Immature natural killer cell (primary cell): Measurements from ENCODE around the gene SLCO1A2. TPM values are rescaled to one million over a fixed set of nuclear protein-coding genes. Genes with fewer than 3 reads are reported as not detected.
A peak's percentile ranks its signal among the peaks of the same experiment; 100 is the strongest.

Source experiments
- DNase-seq, 3 donors: peaks; one replicate each; pipeline ENCODE4 v3.0.0; 2022; ENCODE audit warnings: mixed read lengths in 1 of 3
- H3K27ac Mint-ChIP-seq, 6 donors: one replicate each; pipeline ENCODE4 v1.8.0; 2020; ENCODE audit warnings: mixed read lengths in 6 of 6, mild to moderate bottlenecking in 5 of 6, inconsistent platforms in 4 of 6, moderate library complexity in 3 of 6
- H3K27me3 Mint-ChIP-seq, 3 donors: one replicate each; pipeline ENCODE4 v1.8.0; 2020 to 2021; ENCODE audit warnings: low read depth in 3 of 3, mild to moderate bottlenecking in 3 of 3, mixed read lengths in 3 of 3, moderate library complexity in 3 of 3, inconsistent platforms in 1 of 3
- H3K36me3 Mint-ChIP-seq, 3 donors: one replicate each; pipeline ENCODE4 v1.8.0; 2020; ENCODE audit warnings: mixed read lengths in 3 of 3, inconsistent platforms in 2 of 3, mild to moderate bottlenecking in 2 of 3
- H3K4me1 Mint-ChIP-seq, 2 donors: one replicate each; pipeline ENCODE4 v1.8.0; 2020; ENCODE audit warnings: inconsistent platforms in 2 of 2, mild to moderate bottlenecking in 2 of 2, mixed read lengths in 2 of 2, moderate library complexity in 1 of 2
- H3K4me3 Mint-ChIP-seq, 5 donors: one replicate each; pipeline ENCODE4 v1.8.0; 2020; ENCODE audit warnings: mild to moderate bottlenecking in 5 of 5, mixed read lengths in 5 of 5, inconsistent platforms in 3 of 5, moderate library complexity in 3 of 5
- H3K9me3 Mint-ChIP-seq, 6 donors: one replicate each; pipeline ENCODE4 v1.8.0; 2020; ENCODE audit warnings: mild to moderate bottlenecking in 6 of 6, mixed read lengths in 6 of 6, inconsistent platforms in 4 of 6, moderate library complexity in 3 of 6
- polyA plus RNA-seq, 3 donors: library from polyadenylated mRNA; unstranded; fragments of 300-500 nt; fragmentation: Illumina TruSeq; gene quantifications; one replicate each; pipeline ENCODE4 v1.2.3, GENCODE V29; 2021

Gene SLCO1A2
- polyA plus RNA-seq, 3 donors from 2014 or later, result not detected

DNA sequence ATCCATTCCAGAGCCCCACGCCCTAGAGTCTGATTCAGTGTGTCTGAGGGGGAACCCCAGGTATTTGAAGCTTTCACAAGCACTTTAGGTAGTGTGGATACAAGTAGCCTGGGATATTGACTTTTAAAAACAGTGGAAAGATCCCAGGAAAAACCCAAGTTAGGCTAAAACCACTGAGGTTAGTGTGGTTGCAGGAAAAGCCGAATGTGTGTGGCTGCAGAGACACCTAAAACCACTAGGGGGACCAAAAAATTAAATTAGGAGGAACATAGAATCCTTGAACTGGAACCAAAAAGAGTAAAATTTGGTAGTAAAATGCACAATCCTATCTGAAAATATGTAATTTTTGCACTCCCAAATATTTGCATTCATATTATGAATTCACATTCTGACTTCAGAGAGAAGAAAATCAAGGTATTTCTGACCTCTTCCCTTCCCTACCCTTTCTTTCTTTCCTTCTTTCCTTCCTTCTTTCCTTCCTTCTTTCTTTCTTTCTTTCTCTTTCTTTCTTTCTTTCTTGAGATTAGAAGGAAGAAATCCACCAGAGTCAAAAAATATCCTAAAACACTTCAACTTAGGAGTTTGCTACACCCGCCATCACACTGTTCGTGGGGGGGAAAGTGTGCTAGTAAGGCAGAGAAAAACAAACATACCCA is 37.8 kb downstream of the SLCO1A2 start:
- Mint-ChIP-seq H3K27me3 (peaks cover 0 to 5% (median 3%) of the 10 kb centered on the region in 3 donors), H3K27ac (no peak overlapping the region), H3K4me3 (no peak overlapping the region), H3K36me3 (no peaks in the 10 kb centered on the region), H3K9me3 (no peaks in the 10 kb centered on the region), H3K4me1 (no peaks in the 10 kb centered on the region)
- peak in 1 of 3 donors; percentile 2 for DNase-seq

GRCh38 chr12:21296348-21296747 is 38.4 kb downstream of the SLCO1A2 start:
- Mint-ChIP-seq H3K4me1 (no peaks in the 10 kb centered on the region), H3K4me3 (no peak overlapping the region), H3K27me3 (peaks cover 0 to 5% (median 3%) of the 10 kb centered on the region in 3 donors), H3K27ac (no peak overlapping the region), H3K36me3 (no peaks in the 10 kb centered on the region), H3K9me3 (no peaks in the 10 kb centered on the region)
- no peak for DNase-seq

- Mint-ChIP-seq H3K27ac (no peak overlapping the region), H3K9me3 (no peaks in the 10 kb centered on the region), H3K4me1 (no peaks in the 10 kb centered on the region), H3K36me3 (no peaks in the 10 kb centered on the region), H3K4me3 (no peak overlapping the region), H3K27me3 (peaks cover 0 to 5% (median 3%) of the 10 kb centered on the region in 3 donors)
- no peak for DNase-seq
These were observed 40.5 kb downstream of the SLCO1A2 start for GRCh38 chr12:21294176-21294575.

- no peaks in the 10 kb centered on the region for H3K9me3 Mint-ChIP-seq
- no peak overlapping the region for H3K27ac Mint-ChIP-seq
- peaks cover 0 to 5% (median 3%) of the 10 kb centered on the region in 3 donors for H3K27me3 Mint-ChIP-seq
- no peak for DNase-seq
- H3K4me3 Mint-ChIP-seq, result no peak overlapping the region
- no peaks in the 10 kb centered on the region for H3K4me1 Mint-ChIP-seq
- no peaks in the 10 kb centered on the region for H3K36me3 Mint-ChIP-seq
These were observed 42.6 kb downstream of the SLCO1A2 start for GRCh38 chr12:21292111-21292510.

DNA sequence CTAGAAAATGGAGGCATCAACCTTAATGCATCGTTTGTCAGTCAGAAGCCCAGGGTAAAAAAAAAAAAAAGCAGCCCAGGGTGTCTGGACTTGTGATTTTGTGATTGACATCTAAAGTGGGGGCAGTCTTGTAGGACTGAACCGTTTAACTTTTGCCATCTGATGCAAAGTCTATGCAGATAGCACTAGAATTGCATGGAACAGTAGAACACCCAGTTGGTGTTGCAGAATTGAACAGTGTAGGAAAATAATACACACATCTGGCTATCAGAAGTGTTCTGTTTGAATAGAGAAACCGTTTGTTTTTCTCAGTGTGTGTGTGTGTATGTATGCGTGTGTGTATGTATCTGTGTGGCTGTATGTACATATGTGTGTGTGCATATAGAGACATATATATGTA is 45.0 kb downstream of the SLCO1A2 start:
- no peak overlapping the region for H3K4me3 Mint-ChIP-seq
- H3K4me1 Mint-ChIP-seq, result no peaks in the 10 kb centered on the region
- H3K27me3 Mint-ChIP-seq, result peaks cover 0 to 2% (median 0%) of the 10 kb centered on the region in 3 donors
- no peak overlapping the region for H3K27ac Mint-ChIP-seq
- DNase-seq, result no peak
- H3K9me3 Mint-ChIP-seq, result no peaks in the 10 kb centered on the region
- no peaks in the 10 kb centered on the region for H3K36me3 Mint-ChIP-seq

DNA sequence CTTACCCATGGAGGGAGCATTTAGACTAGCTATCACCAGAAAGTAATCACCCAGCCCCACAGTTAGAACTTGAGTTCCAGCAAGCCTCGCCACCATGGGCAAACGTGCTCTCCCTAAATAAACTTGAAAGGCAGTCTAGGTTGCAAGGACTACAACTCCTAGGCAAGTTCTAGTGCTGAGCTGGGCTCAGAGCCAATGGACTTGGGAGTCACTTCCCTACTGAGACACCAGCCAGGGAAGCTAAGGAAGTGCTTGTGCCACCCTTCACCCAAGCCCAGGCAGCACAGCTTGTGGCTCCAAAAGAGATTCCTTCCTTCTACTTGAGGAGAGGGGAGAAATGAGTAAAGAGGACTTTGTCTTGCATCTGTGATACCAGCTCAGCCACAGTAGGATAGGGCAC is 57.9 kb downstream of the SLCO1A2 start:
- Mint-ChIP-seq H3K9me3 (peaks cover 0 to 8% (median 0%) of the 10 kb centered on the region in 6 donors), H3K4me3 (no peak overlapping the region), H3K4me1 (no peaks in the 10 kb centered on the region), H3K27me3 (peaks cover 1 to 4% (median 2%) of the 10 kb centered on the region in 3 donors), H3K36me3 (no peaks in the 10 kb centered on the region), H3K27ac (no peak overlapping the region)
- DNase-seq, result no peak

GRCh38 chr12:21265932-21266331 is 68.8 kb downstream of the SLCO1A2 start:
- no peaks in the 10 kb centered on the region for H3K4me1 Mint-ChIP-seq
- H3K27me3 Mint-ChIP-seq, result peaks cover 0 to 3% (median 0%) of the 10 kb centered on the region in 3 donors
- H3K27ac Mint-ChIP-seq, result no peak overlapping the region
- H3K36me3 Mint-ChIP-seq, result no peaks in the 10 kb centered on the region
- H3K4me3 Mint-ChIP-seq, result no peak overlapping the region
- no peak for DNase-seq
- H3K9me3 Mint-ChIP-seq, result peaks cover 0 to 13% (median 5%) of the 10 kb centered on the region in 6 donors

DNA sequence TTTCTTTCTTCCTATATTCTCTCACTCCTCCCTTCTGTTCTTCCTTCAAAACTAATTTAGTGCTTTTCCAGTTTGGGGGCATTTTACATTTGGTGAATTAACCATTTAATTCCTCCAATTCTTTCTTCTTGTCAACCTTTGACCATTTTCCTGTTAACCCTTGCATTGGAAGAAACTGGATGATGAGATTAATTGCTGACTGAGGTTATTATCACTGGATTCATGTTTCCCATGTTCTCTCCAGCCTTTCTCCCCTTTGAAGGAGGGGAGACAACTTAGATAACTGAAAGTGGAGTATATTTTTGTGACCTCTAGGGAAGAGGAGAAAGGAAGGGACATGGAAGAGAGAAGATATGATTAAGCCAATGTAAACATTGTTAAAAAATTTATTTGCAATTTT is 70.5 kb downstream of the SLCO1A2 start:
- Mint-ChIP-seq H3K27ac (no peak overlapping the region), H3K36me3 (no peaks in the 10 kb centered on the region), H3K4me1 (no peaks in the 10 kb centered on the region), H3K4me3 (no peak overlapping the region), H3K9me3 (peaks cover 2 to 13% (median 7%) of the 10 kb centered on the region in 6 donors), H3K27me3 (peaks cover 0 to 3% (median 0%) of the 10 kb centered on the region in 3 donors)
- no peak for DNase-seq

DNA sequence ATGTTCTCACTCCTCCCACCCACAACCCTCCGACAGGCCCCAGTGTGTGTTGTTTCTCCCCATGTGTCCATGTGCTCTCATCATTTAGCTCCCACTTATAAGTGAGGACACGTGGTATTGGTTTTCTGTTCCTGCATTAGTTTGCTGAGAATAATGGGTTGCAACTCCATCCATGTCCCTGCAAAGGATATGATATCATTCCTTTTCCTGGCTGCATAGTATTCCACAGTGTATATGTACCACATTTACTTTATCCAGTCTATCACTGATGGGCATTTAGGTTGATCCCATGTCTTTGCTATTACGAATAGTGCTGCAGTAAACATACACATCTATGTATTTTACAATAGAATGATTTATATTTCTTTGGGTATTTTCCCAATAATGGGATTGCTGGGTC is 77.5 kb downstream of the SLCO1A2 start:
- Mint-ChIP-seq H3K27ac (no peak overlapping the region), H3K27me3 (peaks cover 2 to 5% (median 2%) of the 10 kb centered on the region in 3 donors), H3K9me3 (peaks cover 0 to 11% (median 5%) of the 10 kb centered on the region in 6 donors), H3K36me3 (no peaks in the 10 kb centered on the region), H3K4me1 (no peaks in the 10 kb centered on the region), H3K4me3 (no peak overlapping the region)
- DNase-seq, result no peak

DNA sequence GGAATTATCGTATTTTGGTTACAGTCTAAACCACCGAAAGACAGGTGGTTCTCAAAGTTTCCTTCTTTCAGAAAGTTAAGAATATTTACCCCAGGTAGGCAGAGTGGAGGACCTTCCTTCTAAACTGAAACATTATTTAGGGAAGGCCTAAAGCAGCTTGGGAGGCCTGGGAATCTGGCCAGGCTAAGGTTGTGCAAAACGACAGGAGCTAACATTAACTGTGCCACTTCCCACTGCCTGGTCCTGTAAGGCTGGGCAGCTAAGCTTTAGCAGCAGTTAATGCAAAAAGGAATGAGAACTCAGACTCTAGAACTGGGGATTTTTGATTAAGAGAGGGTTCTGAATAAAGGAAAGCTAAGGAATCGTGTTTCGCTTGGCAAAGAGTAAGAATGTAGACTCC is 82.6 kb downstream of the SLCO1A2 start:
- Mint-ChIP-seq H3K4me3 (no peak overlapping the region), H3K27ac (no peak overlapping the region), H3K4me1 (no peaks in the 10 kb centered on the region), H3K27me3 (peaks cover under 1 to 2% (median 2%) of the 10 kb centered on the region in 3 donors), H3K9me3 (peaks cover 0 to under 1% (median 0%) of the 10 kb centered on the region in 6 donors), H3K36me3 (no peaks in the 10 kb centered on the region)
- no peak for DNase-seq

GRCh38 chr12:21248679-21249078 is 86.0 kb downstream of the SLCO1A2 start:
- no peak overlapping the region for H3K27ac Mint-ChIP-seq
- no peaks in the 10 kb centered on the region for H3K27me3 Mint-ChIP-seq
- DNase-seq, result no peak

DNA sequence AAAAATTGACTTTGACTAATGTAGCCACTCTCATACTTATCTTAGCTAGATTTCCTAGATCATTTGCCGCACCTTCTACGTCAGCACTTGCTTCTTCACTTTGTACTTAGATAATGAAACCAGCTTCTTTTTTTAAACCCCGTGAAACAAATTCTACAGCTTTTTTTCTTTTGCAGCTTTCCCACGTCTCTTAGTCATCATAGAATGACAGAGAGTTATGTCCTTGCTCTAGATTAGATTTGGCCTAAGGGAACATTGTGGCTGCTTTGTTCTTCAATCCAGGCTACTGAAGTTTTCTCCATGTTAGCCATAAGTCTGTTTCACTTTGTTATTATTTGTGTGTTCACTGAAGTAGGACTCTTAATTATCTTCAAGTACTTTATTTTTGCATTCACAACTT is 94.9 kb downstream of the SLCO1A2 start:
- H3K27ac Mint-ChIP-seq, result no peak overlapping the region
- peaks cover 0 to 10% (median 3%) of the 10 kb centered on the region in 6 donors for H3K9me3 Mint-ChIP-seq
- H3K36me3 Mint-ChIP-seq, result no peaks in the 10 kb centered on the region
- H3K4me1 Mint-ChIP-seq, result no peaks in the 10 kb centered on the region
- no peak overlapping the region for H3K4me3 Mint-ChIP-seq
- peaks cover 0 to 2% (median 0%) of the 10 kb centered on the region in 3 donors for H3K27me3 Mint-ChIP-seq
- no peak for DNase-seq

More at GRCh38 chr12:21248679-21249078, 86.0 kb downstream of the SLCO1A2 start:
- H3K36me3 Mint-ChIP-seq, result no peaks in the 10 kb centered on the region
- no peak overlapping the region for H3K4me3 Mint-ChIP-seq
- H3K4me1 Mint-ChIP-seq, result no peaks in the 10 kb centered on the region
- peaks cover 0 to under 1% (median 0%) of the 10 kb centered on the region in 6 donors for H3K9me3 Mint-ChIP-seq

GRCh38 chr12:21234395-21234794 is 100.3 kb downstream of the SLCO1A2 start:
- H3K4me3 Mint-ChIP-seq, result no peak overlapping the region
- no peak overlapping the region for H3K27ac Mint-ChIP-seq
- no peaks in the 10 kb centered on the region for H3K4me1 Mint-ChIP-seq
- H3K27me3 Mint-ChIP-seq, result peaks cover 0 to 1% (median 0%) of the 10 kb centered on the region in 3 donors
- no peaks in the 10 kb centered on the region for H3K36me3 Mint-ChIP-seq
- peaks cover 0 to 9% (median 2%) of the 10 kb centered on the region in 6 donors for H3K9me3 Mint-ChIP-seq
- no peak for DNase-seq

- H3K27ac Mint-ChIP-seq, result no peak overlapping the region
- no peaks in the 10 kb centered on the region for H3K36me3 Mint-ChIP-seq
- no peak overlapping the region for H3K4me3 Mint-ChIP-seq
- H3K9me3 Mint-ChIP-seq, result peaks cover 0 to 10% (median 2%) of the 10 kb centered on the region in 6 donors
- no peak for DNase-seq
- H3K4me1 Mint-ChIP-seq, result no peaks in the 10 kb centered on the region
- no peaks in the 10 kb centered on the region for H3K27me3 Mint-ChIP-seq
These were observed 110.8 kb downstream of the SLCO1A2 start for GRCh38 chr12:21223930-21224329.

DNA sequence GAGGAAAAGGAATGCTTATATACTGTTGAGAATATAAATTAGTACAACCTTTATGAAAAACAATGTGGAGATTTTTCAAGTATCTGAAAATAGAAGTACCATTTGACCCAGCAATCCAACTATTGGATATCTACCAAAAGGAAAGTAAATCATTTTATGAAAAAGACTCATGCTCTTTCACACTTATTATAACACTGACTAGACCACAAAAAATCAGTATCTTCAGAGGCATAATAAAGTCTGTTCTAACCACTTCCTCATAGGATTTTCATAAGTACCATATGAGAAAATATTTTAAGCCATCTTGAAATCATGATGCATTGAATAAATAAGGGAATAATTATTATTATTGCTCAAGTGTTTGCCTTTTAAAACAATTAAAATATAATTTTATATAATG is 112.9 kb downstream of the SLCO1A2 start:
- Mint-ChIP-seq H3K36me3 (no peaks in the 10 kb centered on the region), H3K4me3 (no peak overlapping the region), H3K4me1 (no peaks in the 10 kb centered on the region), H3K27me3 (no peaks in the 10 kb centered on the region), H3K9me3 (peaks cover 0 to 11% (median 6%) of the 10 kb centered on the region in 6 donors), H3K27ac (no peak overlapping the region)
- DNase-seq, result no peak
